DOHH2 (cell line): Measurements from ENCODE around the gene TMEM235.
A peak's percentile ranks its signal among the peaks of the same experiment; 100 is the strongest.

ENCODE experiments used
- H3F3A ChIP-seq: fragments of 200-600 bp; sonication (generic), shearing (Covaris generic); 2 replicates; pipeline ENCODE4 v1.6.0; 2016; ENCODE audit warnings: antibody characterized with exemption, mild to moderate bottlenecking; ENCODE audit not compliant: control insufficient read depth, insufficient read depth
- H3K27ac ChIP-seq: fragments of 200-600 bp; sonication (generic); 2 replicates; pipeline ENCODE4 v1.5.1; 2014; ENCODE audit warnings: low read depth, mild to moderate bottlenecking, low read length, moderate library complexity
- H3K27me3 ChIP-seq: fragments of 200-600 bp; sonication (generic); 2 replicates; pipeline ENCODE4 v1.6.1; 2014; ENCODE audit warnings: mild to moderate bottlenecking, low read length, mixed read lengths; ENCODE audit not compliant: control insufficient read depth
- H3K36me3 ChIP-seq: fragments of 200-600 bp; sonication (generic); 2 replicates; pipeline ENCODE4 v1.6.1; 2014; ENCODE audit warnings: mild to moderate bottlenecking, low read length, moderate library complexity, mixed read lengths; ENCODE audit not compliant: control insufficient read depth
- H3K4me1 ChIP-seq: fragments of 200-600 bp; sonication (generic); 2 replicates; pipeline ENCODE4 v1.6.1; 2014; ENCODE audit warnings: mild to moderate bottlenecking, low read length, mixed read lengths; ENCODE audit not compliant: control insufficient read depth
- H3K4me2 ChIP-seq: fragments of 200-600 bp; sonication (generic); 2 replicates; pipeline ENCODE4 v1.6.0; 2014; ENCODE audit warnings: mild to moderate bottlenecking, low read length, moderate library complexity
- H3K4me3 ChIP-seq: fragments of 200-600 bp; sonication (generic); 2 replicates; pipeline ENCODE4 v1.5.1; 2014; ENCODE audit warnings: mild to moderate bottlenecking, low read length, mixed read lengths
- H3K79me2 ChIP-seq: fragments of 200-600 bp; sonication (generic); 2 replicates; pipeline ENCODE4 v1.6.1; 2014; ENCODE audit warnings: mild to moderate bottlenecking, low read length, mixed read lengths; ENCODE audit not compliant: control insufficient read depth
- H3K9me2 ChIP-seq: fragments of 200-600 bp; sonication (generic); replicated peaks from 2 replicates; pipeline ENCODE4 v1.6.1; 2014; ENCODE audit warnings: mild to moderate bottlenecking, low read length, mixed read lengths; ENCODE audit not compliant: control insufficient read depth
- H3K9me3 ChIP-seq: fragments of 200-600 bp; sonication (generic); 2 replicates; pipeline ENCODE4 v1.6.1; 2014; ENCODE audit warnings: antibody characterized with exemption, low read length, mixed read lengths; ENCODE audit not compliant: control insufficient read depth, insufficient read depth
- H4K20me1 ChIP-seq: fragments of 200-600 bp; sonication (generic); 2 replicates; pipeline ENCODE4 v1.6.0; 2014; ENCODE audit warnings: low read depth, mild to moderate bottlenecking, antibody characterized with exemption, low read length, moderate library complexity; ENCODE audit not compliant: control insufficient read depth, insufficient read depth
- EZH2phosphoT487 ChIP-seq: fragments of 200-600 bp; sonication (generic); IDR thresholded peaks from 2 replicates; pipeline ENCODE4 v1.6.1; 2017; ENCODE audit warnings: borderline replicate concordance, mild to moderate bottlenecking, antibody characterized with exemption, low read length, moderate library complexity, mixed read lengths
- TF ChIP-seq, protein P1 (sequence below): fragments of 200-600 bp; sonication (generic); IDR thresholded peaks from one replicate; pipeline ENCODE4 v1.5.1; 2014; ENCODE audit warnings: antibody characterized with exemption, mild to moderate bottlenecking, low read depth, low read length; ENCODE audit not compliant: poor library complexity, severe bottlenecking

Gene TMEM235

DNA sequence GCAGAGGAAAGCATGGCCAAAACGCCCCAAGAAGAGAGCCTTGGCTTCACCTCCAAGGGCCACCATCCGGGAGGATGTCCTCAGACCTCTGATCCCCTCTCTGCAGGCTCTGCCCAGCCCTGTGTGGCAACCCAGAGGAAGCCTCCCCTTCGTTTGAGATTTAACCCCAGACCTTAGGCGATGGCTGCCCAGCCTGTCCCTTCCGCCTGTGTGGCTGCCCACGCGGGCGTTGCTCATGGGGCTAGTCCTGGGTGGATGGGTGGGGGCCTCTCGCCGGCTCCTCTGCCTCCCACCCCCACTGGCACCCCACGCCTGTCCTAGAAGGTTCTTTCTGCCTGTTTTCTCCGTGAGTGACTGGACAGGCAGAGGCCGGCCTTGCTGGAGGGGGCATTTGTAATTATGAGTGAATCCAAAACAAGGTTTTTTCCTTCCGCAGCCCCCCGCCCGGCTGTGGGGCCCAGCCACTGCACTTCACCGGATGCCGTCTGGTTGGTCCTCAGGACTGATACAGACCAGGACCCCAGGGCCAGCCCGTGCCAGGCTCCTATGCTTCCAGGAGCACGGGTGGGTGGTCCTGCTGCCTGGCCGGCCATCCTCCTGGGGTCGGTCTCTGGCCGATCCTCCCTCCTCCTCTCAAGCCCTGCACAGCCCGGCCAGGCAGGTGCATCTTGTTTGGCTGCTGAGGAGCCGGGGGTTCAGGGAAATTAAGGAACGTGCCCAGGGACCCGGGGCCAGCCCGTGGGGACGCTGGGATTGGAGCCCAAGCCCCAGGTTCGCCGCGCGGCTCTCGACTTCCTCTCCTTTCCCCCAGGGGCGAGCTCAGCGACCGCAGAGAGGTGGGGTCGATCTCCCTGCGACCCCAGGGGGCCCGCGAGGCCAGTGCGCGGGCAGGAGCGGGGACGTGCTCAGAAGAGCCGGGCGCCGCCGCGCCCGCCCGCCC lies at the start of gene TMEM235:
Gene TMEM235, plus strand, starts transcription at position 636 of the 940 bp plus-strand sequence. CDS start 393 bp downstream, outside the sequence.
- Histone ChIP-seq H3K27ac (no peak within 1 kb of the TSS), H4K20me1 (no peaks in the 10 kb centered on the region), H3K9me2 (no peaks in the 10 kb centered on the region), H3K9me3 (no peaks in the 10 kb centered on the region), H3K4me2 (peak within 1 kb of the TSS; percentile 53), H3K4me3 (peak within 1 kb of the TSS; percentile 37; the same call in 1 of the 2 replicates), H3K27me3 (peaks cover 32% of the 10 kb centered on the region), H3K36me3 (no peaks in the 10 kb centered on the region), H3F3A (peaks cover 11% of the 10 kb centered on the region), H3K4me1 (peaks cover 44% of the 10 kb centered on the region), H3K79me2 (no peaks in the 10 kb centered on the region)
- peak; percentile 14; the same call in 1 of the 2 replicates for TF ChIP-seq EZH2phosphoT487
- TF ChIP-seq, protein P1, sequence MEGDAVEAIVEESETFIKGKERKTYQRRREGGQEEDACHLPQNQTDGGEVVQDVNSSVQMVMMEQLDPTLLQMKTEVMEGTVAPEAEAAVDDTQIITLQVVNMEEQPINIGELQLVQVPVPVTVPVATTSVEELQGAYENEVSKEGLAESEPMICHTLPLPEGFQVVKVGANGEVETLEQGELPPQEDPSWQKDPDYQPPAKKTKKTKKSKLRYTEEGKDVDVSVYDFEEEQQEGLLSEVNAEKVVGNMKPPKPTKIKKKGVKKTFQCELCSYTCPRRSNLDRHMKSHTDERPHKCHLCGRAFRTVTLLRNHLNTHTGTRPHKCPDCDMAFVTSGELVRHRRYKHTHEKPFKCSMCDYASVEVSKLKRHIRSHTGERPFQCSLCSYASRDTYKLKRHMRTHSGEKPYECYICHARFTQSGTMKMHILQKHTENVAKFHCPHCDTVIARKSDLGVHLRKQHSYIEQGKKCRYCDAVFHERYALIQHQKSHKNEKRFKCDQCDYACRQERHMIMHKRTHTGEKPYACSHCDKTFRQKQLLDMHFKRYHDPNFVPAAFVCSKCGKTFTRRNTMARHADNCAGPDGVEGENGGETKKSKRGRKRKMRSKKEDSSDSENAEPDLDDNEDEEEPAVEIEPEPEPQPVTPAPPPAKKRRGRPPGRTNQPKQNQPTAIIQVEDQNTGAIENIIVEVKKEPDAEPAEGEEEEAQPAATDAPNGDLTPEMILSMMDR: no peak

DNA sequence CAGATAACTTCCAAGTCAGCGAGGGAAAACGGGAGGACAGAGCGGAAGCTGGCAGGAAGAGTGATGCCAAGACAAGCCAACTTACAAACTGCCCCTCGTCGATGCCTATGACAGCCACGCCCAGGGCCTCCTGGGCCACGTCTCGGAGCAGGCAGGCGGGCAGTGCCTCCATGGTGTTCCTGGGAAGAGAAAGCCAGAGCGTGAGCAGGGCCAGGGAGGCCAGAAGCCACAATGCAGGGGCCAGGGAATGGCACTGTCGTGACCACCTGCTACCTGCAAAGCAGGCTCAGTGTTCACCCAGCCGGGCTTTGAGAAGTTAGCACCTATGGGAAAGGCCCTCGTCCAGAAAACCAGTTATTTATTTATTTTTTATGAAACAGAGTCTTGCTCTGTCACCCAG lies 48.9 kb upstream of the TMEM235 start:
- TF ChIP-seq, protein P1: no peak
- Histone ChIP-seq H3K4me2 (no peak overlapping the region), H3K79me2 (peaks cover 65% of the 10 kb centered on the region), H3K4me1 (peaks cover 60% of the 10 kb centered on the region), H3F3A (no peaks in the 10 kb centered on the region), H3K27me3 (no peaks in the 10 kb centered on the region), H3K27ac (no peak overlapping the region), H4K20me1 (peaks cover 17% of the 10 kb centered on the region), H3K4me3 (no peak overlapping the region), H3K36me3 (peaks cover 85% of the 10 kb centered on the region), H3K9me3 (no peaks in the 10 kb centered on the region), H3K9me2 (no peaks in the 10 kb centered on the region)

DNA sequence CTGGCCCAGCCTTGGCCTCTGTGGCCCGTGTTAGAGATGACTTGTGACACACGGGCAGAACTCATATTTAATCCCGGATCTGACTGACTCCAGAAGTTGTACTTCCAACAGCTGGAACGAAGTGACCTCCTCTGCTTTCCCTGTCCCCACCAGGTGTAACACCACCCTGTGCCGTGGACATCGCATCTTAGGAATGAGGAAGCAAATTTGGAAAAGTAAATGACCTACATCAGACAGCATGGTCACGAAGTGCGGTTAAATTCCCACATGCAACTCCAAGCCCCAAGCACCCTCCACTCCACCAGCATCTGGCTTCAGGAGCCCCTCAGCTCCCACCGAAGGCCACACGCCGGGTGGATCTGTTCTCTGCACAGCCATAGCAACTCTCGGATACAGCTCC lies 47.5 kb upstream of the TMEM235 start:
- Histone ChIP-seq H3K79me2 (peaks cover 79% of the 10 kb centered on the region), H3K9me3 (no peaks in the 10 kb centered on the region), H3F3A (no peaks in the 10 kb centered on the region), H4K20me1 (peaks cover 17% of the 10 kb centered on the region), H3K27me3 (no peaks in the 10 kb centered on the region), H3K36me3 (peaks cover 82% of the 10 kb centered on the region), H3K4me3 (peak overlapping the region; percentile 100), H3K4me1 (peaks cover 58% of the 10 kb centered on the region), H3K27ac (no peak overlapping the region), H3K4me2 (peak overlapping the region; percentile 97), H3K9me2 (no peaks in the 10 kb centered on the region)
- TF ChIP-seq, protein P1: no peak
- no peak for TF ChIP-seq EZH2phosphoT487
